ENCODE measurements around the gene RNF220.

RNF220 gene

DNA sequence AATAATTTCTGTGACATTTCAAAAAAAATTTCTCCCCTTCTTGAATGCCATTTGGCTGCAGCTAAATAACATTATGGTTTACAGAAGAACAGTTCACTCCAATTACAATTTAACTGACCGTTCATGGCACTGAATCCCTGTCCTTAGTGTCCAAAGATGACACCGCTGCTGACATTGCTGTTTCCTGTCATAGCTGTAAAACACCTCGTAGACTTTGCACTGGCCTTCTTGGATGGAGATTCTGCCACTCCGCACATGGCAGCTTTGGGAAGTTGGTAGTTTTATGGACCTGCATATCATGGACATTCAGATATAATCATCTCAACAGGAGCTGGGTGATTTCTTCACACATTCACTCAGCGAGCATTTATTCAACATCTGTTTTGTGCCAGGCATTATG lies 274.4 kb downstream of the RNF220 start:
- no peak overlapping the region for H3K4me3 ChIP-seq (ENCODE audit: low read depth, low read length)
- DNase-seq (ENCODE audit: low read depth) = no peak
- TF ChIP-seq, protein P1, sequence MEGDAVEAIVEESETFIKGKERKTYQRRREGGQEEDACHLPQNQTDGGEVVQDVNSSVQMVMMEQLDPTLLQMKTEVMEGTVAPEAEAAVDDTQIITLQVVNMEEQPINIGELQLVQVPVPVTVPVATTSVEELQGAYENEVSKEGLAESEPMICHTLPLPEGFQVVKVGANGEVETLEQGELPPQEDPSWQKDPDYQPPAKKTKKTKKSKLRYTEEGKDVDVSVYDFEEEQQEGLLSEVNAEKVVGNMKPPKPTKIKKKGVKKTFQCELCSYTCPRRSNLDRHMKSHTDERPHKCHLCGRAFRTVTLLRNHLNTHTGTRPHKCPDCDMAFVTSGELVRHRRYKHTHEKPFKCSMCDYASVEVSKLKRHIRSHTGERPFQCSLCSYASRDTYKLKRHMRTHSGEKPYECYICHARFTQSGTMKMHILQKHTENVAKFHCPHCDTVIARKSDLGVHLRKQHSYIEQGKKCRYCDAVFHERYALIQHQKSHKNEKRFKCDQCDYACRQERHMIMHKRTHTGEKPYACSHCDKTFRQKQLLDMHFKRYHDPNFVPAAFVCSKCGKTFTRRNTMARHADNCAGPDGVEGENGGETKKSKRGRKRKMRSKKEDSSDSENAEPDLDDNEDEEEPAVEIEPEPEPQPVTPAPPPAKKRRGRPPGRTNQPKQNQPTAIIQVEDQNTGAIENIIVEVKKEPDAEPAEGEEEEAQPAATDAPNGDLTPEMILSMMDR (conservative IDR thresholded peaks at IDR 0.05; ENCODE audit: low read depth, low read length) = no peak

DNA sequence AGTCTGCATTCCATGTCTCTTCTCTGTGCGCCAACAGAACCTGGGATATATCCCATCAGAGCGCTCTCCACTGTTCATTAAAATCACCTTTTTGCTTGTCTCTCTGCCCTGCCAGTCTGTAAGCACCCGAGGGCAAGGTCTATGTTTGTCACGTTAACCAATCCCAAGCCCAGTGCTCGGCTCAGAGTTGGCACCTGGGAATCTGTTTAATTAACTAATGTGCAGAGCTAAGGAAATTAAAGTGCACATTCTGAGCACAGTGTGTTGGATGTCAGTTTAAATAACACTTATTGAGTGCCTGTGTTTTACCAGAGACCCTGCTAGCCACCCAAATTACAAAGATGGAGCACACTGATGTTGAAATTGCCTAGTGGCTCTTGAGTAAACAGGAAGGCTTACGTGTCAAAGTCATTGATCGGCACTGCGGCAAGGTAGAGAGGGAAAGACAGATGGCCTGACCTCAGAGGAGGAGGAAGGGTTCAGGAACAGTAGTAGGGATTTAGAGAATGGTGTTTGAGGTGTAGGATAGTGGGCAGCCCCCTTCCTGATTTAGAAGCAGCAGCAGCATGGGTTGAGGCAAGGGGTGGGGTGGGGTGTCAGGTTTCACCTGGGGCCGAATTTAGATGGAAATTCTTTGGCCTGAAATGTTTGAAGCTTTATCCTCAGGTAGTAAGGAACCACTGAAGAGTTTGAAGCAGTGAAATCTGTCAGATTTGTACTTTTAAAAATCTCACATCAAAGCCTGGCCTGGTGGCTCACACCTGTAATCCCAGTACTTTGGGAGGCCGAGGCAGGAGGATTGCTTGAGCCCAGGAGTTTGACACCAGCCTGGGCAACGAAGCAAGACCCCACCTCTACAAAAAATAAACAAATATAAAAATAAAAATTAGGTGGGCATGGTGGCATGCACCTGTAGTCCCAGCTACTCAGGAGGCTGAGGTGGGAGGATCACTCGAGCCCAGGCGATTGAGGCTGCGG lies 277.1 kb downstream of the RNF220 start:
- TF ChIP-seq, protein P1 (conservative IDR thresholded peaks at IDR 0.05; ENCODE audit: low read depth, low read length) = no peak
- no peak for DNase-seq (ENCODE audit: low read depth)
- H3K4me3 ChIP-seq (ENCODE audit: low read depth, low read length) = no peak overlapping the region

DNA sequence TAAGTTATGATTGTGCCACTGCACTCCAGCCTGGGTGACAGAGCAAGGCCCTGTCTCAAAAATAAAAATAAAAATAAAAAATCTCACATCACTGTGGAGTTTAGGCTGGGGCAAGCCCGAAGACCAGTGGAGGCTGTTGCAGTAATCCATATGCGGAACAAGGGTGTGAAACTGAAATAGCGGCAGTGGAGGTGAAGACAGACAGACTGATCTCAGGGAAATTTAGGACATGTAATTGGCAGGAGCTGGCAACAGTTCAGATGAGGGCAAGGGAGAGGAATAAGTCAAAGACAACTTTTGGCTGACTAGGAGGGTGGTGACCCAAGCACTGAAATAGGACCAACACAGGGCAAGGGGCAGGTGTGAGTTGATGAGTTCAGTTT lies 277.8 kb downstream of the RNF220 start:
- TF ChIP-seq, protein P1 (conservative IDR thresholded peaks at IDR 0.05; ENCODE audit: low read depth, low read length) = no peak
- H3K4me3 ChIP-seq (ENCODE audit: low read depth, low read length) = no peak overlapping the region
- no peak for DNase-seq (ENCODE audit: low read depth)

DNA sequence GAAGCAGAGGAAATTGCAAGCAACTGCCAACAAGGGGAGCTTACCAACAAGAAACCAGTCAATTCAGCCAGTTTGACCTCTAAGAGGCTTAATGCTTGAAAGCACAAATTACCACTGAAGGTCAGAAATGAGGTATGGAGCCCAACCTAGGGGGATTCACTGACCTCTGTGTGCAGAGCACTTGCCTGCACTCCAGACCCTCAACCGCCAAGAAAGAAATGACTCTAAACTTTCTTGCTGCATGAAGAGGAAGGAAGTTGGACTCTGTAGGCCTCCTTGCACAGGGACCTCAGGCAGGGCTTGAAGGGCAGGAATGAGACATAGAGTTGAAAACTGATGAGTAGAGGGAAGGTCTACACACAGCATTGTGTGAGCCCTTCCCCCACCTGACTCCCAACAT lies 279.5 kb downstream of the RNF220 start:
- TF ChIP-seq, protein P1 (conservative IDR thresholded peaks at IDR 0.05; ENCODE audit: low read depth, low read length) = no peak
- no peak for DNase-seq (ENCODE audit: low read depth)
- H3K4me3 ChIP-seq (ENCODE audit: low read depth, low read length) = no peak overlapping the region

DNA sequence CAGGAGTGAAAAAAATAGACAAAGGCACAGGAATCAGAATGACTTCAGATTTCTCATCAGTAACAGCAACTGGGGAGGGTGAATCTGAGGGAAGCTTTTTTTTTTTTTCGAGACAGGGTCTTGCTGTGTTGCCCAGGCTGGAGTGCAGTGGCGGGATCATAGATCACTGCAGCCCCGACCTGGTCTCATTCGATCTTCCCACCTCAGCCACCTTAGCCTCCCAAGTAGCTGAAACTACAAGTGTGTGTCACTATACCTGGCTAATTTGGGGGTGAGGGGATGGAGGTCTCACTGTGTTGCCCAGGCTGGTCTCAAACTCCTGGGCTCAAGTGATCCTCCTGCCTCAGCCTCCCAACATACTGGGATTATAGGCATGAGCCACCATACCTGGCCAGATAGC lies 280.2 kb downstream of the RNF220 start:
- TF ChIP-seq, protein P1 (conservative IDR thresholded peaks at IDR 0.05; ENCODE audit: low read depth, low read length) = no peak
- DNase-seq (ENCODE audit: low read depth) = no peak
- H3K4me3 ChIP-seq (ENCODE audit: low read depth, low read length) = no peak overlapping the region

DNA sequence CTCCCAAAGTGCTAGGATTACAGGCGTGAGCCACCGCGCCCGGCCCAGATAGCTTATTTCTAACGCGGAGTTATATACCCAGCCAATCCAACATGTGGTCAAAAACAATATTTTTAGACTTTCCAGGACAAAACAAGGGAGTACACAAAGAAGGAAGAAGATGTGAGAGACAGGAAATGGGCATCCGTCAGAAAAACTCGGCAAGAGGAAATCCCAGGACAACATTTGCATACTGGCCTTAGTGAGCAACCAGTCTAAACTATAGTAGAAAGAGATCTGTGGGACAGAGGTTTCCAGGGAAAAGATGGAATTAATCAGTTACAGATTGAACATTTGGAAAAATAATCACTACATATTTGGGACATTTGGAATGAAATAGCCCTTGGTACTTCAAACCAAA lies 280.8 kb downstream of the RNF220 start:
- no peak overlapping the region for H3K4me3 ChIP-seq (ENCODE audit: low read depth, low read length)
- TF ChIP-seq, protein P1 (conservative IDR thresholded peaks at IDR 0.05; ENCODE audit: low read depth, low read length) = no peak
- no peak for DNase-seq (ENCODE audit: low read depth)

Measured in choroid plexus epithelial cell (primary cell).